Nephron (organoid): ENCODE measurements around the gene GLT1D1.
A peak's percentile ranks its signal among the peaks of the same experiment; 100 is the strongest.
"Not testable (repeated sequence)": the region's sequence is repeated elsewhere in the genome, so short reads cannot be mapped to it uniquely, and the experiment has no call there.

Experiments used
- H3K27ac Mint-ChIP-seq, 3 experiments: 2 replicates each; pipeline ENCODE4 v1.8.0; 2020; ENCODE audit warnings: mixed read lengths in 3 of 3, mild to moderate bottlenecking in 2 of 3, moderate library complexity in 1 of 3
- H3K27me3 Mint-ChIP-seq: 2 replicates; pipeline ENCODE4 v1.8.0; 2021; ENCODE audit warnings: low read depth, mild to moderate bottlenecking, moderate library complexity, mixed read lengths
- H3K36me3 Mint-ChIP-seq: 2 replicates; pipeline ENCODE4 v1.8.0; 2020; ENCODE audit warnings: low read depth, mixed read lengths
- H3K4me1 Mint-ChIP-seq: 2 replicates; pipeline ENCODE4 v1.8.0; 2020; ENCODE audit warnings: mixed read lengths
- H3K4me3 Mint-ChIP-seq, 3 experiments: 2 replicates each; pipeline ENCODE4 v1.8.0; 2020; ENCODE audit warnings: mild to moderate bottlenecking in 3 of 3, mixed read lengths in 3 of 3, moderate library complexity in 2 of 3
- H3K9me3 Mint-ChIP-seq: 2 replicates; pipeline ENCODE4 v1.8.0; 2020; ENCODE audit warnings: mixed read lengths
- TF ChIP-seq, protein P1 (sequence below), 3 experiments: fragments of 200-600 bp; sonication (generic); IDR thresholded peaks; one replicate each; pipeline ENCODE4 v1.5.0; 2021; ENCODE audit warnings: antibody characterized with exemption in 3 of 3; ENCODE audit not compliant: unreplicated experiment in 3 of 3

GLT1D1 gene

DNA sequence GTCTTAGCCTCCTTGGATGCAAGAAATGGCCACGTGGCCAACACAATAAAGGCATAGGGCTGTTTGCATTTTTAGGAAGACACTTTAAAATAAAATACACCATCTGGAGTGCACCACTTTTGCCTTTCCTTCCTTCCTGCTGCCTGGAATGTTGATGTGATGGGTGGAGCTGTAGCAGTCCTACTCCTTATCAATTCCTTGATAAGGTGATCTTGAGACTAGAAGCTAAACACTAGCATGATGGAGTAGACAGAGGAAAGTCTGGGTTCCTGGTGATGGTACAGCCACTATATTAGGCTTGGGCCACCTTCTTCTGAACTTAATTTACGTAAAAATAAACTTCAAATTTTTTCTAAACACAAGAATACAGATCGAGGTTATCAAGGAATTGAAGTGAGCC lies 2.9 kb upstream of the GLT1D1 start:
- no peaks in the 10 kb centered on the region for H3K36me3 Mint-ChIP-seq
- H3K4me1 Mint-ChIP-seq, result peaks cover 6% of the 10 kb centered on the region
- TF ChIP-seq, protein P1, sequence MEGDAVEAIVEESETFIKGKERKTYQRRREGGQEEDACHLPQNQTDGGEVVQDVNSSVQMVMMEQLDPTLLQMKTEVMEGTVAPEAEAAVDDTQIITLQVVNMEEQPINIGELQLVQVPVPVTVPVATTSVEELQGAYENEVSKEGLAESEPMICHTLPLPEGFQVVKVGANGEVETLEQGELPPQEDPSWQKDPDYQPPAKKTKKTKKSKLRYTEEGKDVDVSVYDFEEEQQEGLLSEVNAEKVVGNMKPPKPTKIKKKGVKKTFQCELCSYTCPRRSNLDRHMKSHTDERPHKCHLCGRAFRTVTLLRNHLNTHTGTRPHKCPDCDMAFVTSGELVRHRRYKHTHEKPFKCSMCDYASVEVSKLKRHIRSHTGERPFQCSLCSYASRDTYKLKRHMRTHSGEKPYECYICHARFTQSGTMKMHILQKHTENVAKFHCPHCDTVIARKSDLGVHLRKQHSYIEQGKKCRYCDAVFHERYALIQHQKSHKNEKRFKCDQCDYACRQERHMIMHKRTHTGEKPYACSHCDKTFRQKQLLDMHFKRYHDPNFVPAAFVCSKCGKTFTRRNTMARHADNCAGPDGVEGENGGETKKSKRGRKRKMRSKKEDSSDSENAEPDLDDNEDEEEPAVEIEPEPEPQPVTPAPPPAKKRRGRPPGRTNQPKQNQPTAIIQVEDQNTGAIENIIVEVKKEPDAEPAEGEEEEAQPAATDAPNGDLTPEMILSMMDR (IDR thresholded peaks at IDR 0.05; ENCODE audit: unreplicated experiment in 3 of 3), result no peak
- H3K4me3 Mint-ChIP-seq, result no peak overlapping the region
- no peaks in the 10 kb centered on the region for H3K9me3 Mint-ChIP-seq
- H3K27ac Mint-ChIP-seq, result no peak overlapping the region
- peaks cover 32% of the 10 kb centered on the region for H3K27me3 Mint-ChIP-seq

GRCh38 chr12:128851429-128851828 lies 1.8 kb upstream of the GLT1D1 start:
- not testable (repeated sequence) for H3K9me3 Mint-ChIP-seq, H3K27ac Mint-ChIP-seq, H3K36me3 Mint-ChIP-seq, H3K4me1 Mint-ChIP-seq, H3K4me3 Mint-ChIP-seq
- H3K27me3 Mint-ChIP-seq, result peaks cover 35% of the 10 kb centered on the region

- TF ChIP-seq, protein P1 (IDR thresholded peaks at IDR 0.05; ENCODE audit: unreplicated experiment in 3 of 3), result no peak
- Mint-ChIP-seq H3K36me3 (no peaks in the 10 kb centered on the region), H3K27ac (no peak overlapping the region), H3K9me3 (no peaks in the 10 kb centered on the region), H3K27me3 (peaks cover 35% of the 10 kb centered on the region), H3K4me1 (peaks cover 6% of the 10 kb centered on the region), H3K4me3 (peak overlapping the region; percentile 40 to 76 (median 65))
These were observed 1.1 kb upstream of the GLT1D1 start for GRCh38 chr12:128852026-128852698.

DNA sequence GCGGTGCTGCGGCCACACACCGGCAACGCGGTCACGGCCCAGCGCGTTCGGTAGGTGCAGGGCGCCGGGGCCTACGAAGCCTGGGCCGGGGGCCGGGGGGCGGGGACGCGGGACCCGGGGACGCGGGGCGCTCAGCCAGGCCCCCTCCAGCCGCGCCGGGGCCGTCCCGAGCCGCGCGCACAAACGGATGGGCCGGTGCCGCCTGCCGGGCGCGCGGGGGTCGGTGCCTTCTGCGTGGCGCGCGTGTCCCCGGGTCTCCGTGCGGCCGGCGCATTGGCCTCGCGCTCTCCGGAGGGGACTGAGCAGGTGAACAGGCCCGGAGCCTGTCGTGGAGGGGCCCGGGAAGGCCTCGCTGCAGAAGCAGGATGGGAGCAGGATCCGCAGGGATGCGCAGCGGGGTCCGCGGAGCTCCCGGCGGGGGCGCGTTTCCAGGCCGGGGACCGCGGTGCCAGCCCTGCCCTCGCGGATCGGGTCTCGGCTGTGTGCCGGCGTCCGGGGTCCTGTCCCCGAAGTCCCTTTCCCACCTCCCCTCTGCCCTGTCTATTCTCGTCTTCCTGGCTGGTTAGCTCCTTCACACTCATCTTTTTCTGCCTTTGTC lies 421 bp downstream of the GLT1D1 start:
- peak overlapping the region; percentile 78 to 87 (median 85) for H3K4me3 Mint-ChIP-seq
- H3K36me3 Mint-ChIP-seq, result no peaks in the 10 kb centered on the region
- peaks cover 35% of the 10 kb centered on the region for H3K27me3 Mint-ChIP-seq
- no peaks in the 10 kb centered on the region for H3K9me3 Mint-ChIP-seq
- TF ChIP-seq, protein P1 (IDR thresholded peaks at IDR 0.05; ENCODE audit: unreplicated experiment in 3 of 3), result no peak
- H3K27ac Mint-ChIP-seq, result no peak overlapping the region
- H3K4me1 Mint-ChIP-seq, result peaks cover 6% of the 10 kb centered on the region

DNA sequence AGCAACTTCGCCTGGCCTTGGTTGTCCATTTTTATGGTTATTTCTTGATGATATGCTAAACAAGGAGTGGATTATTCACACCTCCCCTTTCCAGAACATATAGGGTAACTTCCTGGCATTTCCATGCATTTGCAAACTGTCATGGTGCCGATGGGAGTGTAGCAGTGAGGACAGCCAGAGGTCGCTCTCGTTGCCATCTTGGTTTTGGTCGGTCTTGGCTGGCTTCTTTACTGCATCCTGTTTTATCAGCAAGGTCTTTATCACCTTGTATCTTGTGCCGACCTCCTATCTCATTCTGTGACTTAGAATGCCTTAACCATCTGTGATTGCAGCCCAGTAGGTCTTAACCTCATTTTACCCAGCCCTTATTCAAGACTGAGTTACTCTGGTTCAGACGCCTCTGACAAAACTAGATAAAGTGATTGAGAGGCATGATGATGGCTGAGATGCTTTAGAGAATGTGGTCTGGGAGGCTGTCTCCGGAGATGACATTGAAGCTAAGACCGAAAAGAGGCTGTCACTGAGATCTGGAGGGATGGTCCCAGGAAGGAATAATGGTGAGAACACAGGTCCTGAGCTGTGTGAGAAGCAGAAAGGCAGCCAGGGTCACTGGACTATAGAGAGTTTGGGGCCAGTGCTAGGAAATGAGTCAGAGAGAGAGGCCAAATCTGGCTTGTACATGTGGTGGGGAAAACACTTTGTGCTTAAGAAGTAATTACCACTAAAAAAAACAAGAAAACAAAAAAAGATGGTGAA lies 2.9 kb downstream of the GLT1D1 start:
- no peaks in the 10 kb centered on the region for H3K9me3 Mint-ChIP-seq
- H3K27ac Mint-ChIP-seq, result no peak overlapping the region
- TF ChIP-seq, protein P1 (IDR thresholded peaks at IDR 0.05; ENCODE audit: unreplicated experiment in 3 of 3), result no peak
- H3K4me3 Mint-ChIP-seq, result peak overlapping the region in 1 of 3 experiments; percentile 27
- H3K27me3 Mint-ChIP-seq, result peaks cover 33% of the 10 kb centered on the region
- peaks cover 6% of the 10 kb centered on the region for H3K4me1 Mint-ChIP-seq
- no peaks in the 10 kb centered on the region for H3K36me3 Mint-ChIP-seq

GRCh38 chr12:128856791-128857078 lies 3.5 kb downstream of the GLT1D1 start:
- peaks cover 28% of the 10 kb centered on the region for H3K27me3 Mint-ChIP-seq
- no peaks in the 10 kb centered on the region for H3K36me3 Mint-ChIP-seq
- peaks cover 6% of the 10 kb centered on the region for H3K4me1 Mint-ChIP-seq

More at GRCh38 chr12:128856791-128857078, 3.5 kb downstream of the GLT1D1 start:
- Mint-ChIP-seq H3K27ac (no peak overlapping the region), H3K4me3 (no peak overlapping the region), H3K9me3 (no peaks in the 10 kb centered on the region)
- TF ChIP-seq, protein P1 (IDR thresholded peaks at IDR 0.05; ENCODE audit: unreplicated experiment in 3 of 3), result no peak
